Measurements from ENCODE around the gene ZNF775. TPM values are rescaled to one million over a fixed set of nuclear protein-coding genes. Genes with fewer than 3 reads are reported as not detected.

ZNF775 gene
- polyA plus RNA-seq, 1 experiment = 2.2 TPM

DNA sequence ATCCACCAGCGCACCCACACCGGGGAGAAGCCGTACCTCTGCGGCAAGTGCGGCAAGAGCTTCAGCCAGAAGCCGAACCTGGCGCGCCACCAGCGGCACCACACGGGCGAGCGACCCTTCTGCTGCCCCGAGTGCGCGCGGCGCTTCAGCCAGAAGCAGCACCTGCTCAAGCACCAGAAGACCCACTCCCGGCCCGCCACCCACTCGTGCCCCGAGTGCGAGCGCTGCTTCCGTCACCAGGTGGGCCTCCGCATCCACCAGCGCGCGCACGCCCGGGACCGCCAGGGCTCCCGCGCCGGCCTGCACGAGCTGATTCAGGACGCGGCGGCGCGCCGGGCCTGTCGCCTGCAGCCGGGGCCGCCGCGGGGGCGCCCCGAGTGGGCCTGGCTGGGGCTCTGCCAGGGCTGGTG, 17.7 kb downstream of the ZNF775 start:
- Histone ChIP-seq H3K27me3 (ENCODE audit: control insufficient read depth, insufficient read depth, low read length) (no peaks in the 10 kb centered on the region), H3K27ac (ENCODE audit: low read depth, low read length) (no peak overlapping the region), H3K9me3 (ENCODE audit: control insufficient read depth, insufficient read depth, low read length) (no peaks in the 10 kb centered on the region; the same call in 1 of the 2 replicates), H3K4me3 (ENCODE audit: low read depth, low read length) (no peak overlapping the region)
- POLR2A ChIA-PET = no interaction called here
- no peak for TF ChIP-seq CTCF (IDR thresholded peaks at IDR 0.05; ENCODE audit: low read depth, low read length)
- CTCF ChIA-PET = no interaction called here
- no peak for DNase-seq (ENCODE audit: low read depth, low spot score)

- no peak for TF ChIP-seq CTCF (IDR thresholded peaks at IDR 0.05; ENCODE audit: low read depth, low read length)
- no peak overlapping the region for H3K4me3 ChIP-seq (ENCODE audit: low read depth, low read length)
- H3K9me3 ChIP-seq (ENCODE audit: control insufficient read depth, insufficient read depth, low read length) = no peaks in the 10 kb centered on the region; the same call in 1 of the 2 replicates
- ChIA-PET CTCF (no interaction called here), POLR2A (no interaction called here)
- no peaks in the 10 kb centered on the region for H3K27me3 ChIP-seq (ENCODE audit: control insufficient read depth, insufficient read depth, low read length)
- H3K27ac ChIP-seq (ENCODE audit: low read depth, low read length) = no peak overlapping the region
- DNase-seq (ENCODE audit: low read depth, low spot score) = no peak
Observed at GRCh38 chr7:150397346-150398107, 18.4 kb downstream of the ZNF775 start.

DNA sequence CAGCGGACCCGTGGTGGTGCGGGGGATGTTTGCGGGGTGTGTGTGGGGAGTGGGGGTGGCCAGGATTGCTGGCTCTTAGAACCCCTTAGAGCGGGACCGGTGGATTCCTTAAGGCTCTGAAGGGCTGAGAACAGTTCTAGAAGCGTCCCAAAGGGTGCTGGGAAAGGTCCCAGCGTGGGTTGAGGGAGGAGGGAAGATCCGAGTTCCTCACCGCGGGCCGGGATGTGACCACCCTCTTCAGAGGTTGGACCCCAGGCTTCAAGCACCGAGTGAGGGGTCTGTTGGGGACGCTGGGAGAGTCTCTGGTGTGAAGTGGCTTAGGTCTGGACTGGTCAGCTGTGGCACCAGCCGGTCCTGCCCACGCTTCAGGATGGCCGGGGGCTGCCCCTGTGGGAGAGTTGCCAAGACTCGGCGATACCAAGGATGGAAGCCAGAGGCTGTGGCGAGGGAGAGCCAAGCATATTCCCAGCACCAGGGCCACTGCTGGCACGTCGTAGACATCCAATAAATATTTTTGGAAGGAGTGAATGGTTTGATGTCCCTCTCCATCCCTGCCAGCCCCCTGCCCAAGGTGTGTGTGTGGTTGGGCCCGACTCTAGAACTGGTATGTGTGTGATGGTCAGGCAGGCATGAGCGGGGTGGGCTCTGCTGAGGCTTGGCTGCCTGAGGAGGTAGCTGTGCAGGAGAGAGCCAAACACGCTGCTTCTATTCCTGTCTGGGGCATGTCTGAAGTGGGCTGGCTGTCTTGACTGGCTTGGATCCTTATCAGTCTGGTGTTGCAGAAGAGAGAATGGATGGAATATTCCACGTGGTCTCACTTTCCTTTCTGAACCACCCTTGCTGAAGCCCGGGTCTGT, 19.2 kb downstream of the ZNF775 start:
- H3K4me3 ChIP-seq (ENCODE audit: low read depth, low read length) = no peak overlapping the region
- ChIA-PET CTCF (no interaction called here), POLR2A (no interaction called here)
- H3K27ac ChIP-seq (ENCODE audit: low read depth, low read length) = no peak overlapping the region
- no peak for DNase-seq (ENCODE audit: low read depth, low spot score)
- no peak for TF ChIP-seq CTCF (IDR thresholded peaks at IDR 0.05; ENCODE audit: low read depth, low read length)
- H3K27me3 ChIP-seq (ENCODE audit: control insufficient read depth, insufficient read depth, low read length) = no peaks in the 10 kb centered on the region
- no peaks in the 10 kb centered on the region; the same call in 1 of the 2 replicates for H3K9me3 ChIP-seq (ENCODE audit: control insufficient read depth, insufficient read depth, low read length)

- H3K27ac ChIP-seq (ENCODE audit: low read depth, low read length) = no peak overlapping the region
- POLR2A ChIA-PET = no interaction called here
- CTCF ChIA-PET = no interaction called here
- H3K27me3 ChIP-seq (ENCODE audit: control insufficient read depth, insufficient read depth, low read length) = no peaks in the 10 kb centered on the region
- H3K9me3 ChIP-seq (ENCODE audit: control insufficient read depth, insufficient read depth, low read length) = no peaks in the 10 kb centered on the region; the same call in 1 of the 2 replicates
- H3K4me3 ChIP-seq (ENCODE audit: low read depth, low read length) = no peak overlapping the region
- TF ChIP-seq CTCF (IDR thresholded peaks at IDR 0.05; ENCODE audit: low read depth, low read length) = no peak
- DNase-seq (ENCODE audit: low read depth, low spot score) = no peak
Observed at GRCh38 chr7:150398965-150399320, 19.8 kb downstream of the ZNF775 start.
